Bone marrow (tissue), 2 donors: ENCODE measurements around the gene HSPA12B.

Source experiments
- DNase-seq, 2 donors: peaks; one replicate each; lab custom pipeline; 2025; lab: John Stamatoyannopoulos, UW

The HSPA12B gene

DNA sequence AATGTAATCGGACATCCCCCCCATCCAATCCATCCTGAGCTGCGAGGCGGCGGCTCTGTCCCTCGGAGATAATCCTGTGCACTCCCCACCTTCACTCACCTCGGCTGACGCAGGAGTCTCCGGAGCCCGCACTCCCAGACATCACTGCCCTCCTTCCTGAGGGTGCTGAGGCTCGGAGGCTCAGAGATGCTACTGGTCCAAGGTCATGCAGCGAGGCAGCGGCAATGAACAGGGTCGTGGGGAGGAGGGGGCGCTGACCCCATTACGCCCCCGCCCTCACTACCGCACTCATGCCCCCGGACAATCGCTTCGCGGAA, 34.6 kb downstream of the HSPA12B start:
- no peak for DNase-seq

DNA sequence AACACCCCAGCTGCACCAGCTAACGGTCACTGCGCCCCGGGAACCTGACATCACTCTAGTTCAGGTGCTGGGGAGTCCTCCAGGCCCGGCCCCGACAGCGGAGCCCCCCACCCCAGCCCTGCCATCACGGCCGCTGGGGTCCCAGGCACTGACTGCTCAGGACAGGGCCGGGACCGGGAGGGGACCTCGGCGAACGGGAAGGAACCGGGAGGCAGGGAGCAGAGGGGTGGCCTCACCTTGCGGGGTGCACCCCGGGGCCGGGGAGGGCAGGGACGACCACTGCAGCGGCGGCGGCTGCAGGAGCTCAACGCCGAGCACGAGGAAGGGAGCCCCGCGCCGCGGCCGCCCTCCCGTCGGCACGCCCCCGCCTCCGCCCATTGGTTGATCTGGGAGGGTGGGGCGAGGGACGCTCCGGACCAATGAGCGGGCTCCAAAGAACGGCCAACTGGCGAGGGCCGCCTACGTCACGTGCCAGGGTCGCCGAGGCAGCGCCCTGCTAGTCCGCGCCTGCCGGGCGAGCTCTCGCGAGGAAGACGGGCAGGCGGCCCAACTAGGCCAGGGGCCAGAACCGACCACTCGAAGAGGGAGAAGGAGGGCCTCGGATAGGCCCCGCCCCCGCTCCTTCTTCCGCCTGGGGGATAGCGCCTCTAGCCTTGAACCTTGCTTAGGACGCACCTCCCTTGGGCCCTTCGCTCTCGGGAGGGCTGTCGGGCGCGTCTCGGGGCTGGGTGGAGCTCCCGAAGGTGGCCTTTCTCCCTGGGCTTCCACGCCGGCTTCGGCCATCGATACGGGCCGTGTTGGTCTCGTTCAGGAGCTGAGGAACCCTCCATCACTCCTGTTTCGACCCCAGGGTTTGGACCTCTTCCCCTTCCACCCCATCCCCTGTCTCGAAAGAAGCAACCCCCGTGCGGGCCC, 35.2 kb downstream of the HSPA12B start, which contains the start of gene ADISSP:
Gene ADISSP (minus strand): TSS at position 327 of the 915 bp plus-strand sequence. CDS start 7,653 bp downstream, outside the sequence.
- peak; percentile 79 to 89 for DNase-seq

DNA sequence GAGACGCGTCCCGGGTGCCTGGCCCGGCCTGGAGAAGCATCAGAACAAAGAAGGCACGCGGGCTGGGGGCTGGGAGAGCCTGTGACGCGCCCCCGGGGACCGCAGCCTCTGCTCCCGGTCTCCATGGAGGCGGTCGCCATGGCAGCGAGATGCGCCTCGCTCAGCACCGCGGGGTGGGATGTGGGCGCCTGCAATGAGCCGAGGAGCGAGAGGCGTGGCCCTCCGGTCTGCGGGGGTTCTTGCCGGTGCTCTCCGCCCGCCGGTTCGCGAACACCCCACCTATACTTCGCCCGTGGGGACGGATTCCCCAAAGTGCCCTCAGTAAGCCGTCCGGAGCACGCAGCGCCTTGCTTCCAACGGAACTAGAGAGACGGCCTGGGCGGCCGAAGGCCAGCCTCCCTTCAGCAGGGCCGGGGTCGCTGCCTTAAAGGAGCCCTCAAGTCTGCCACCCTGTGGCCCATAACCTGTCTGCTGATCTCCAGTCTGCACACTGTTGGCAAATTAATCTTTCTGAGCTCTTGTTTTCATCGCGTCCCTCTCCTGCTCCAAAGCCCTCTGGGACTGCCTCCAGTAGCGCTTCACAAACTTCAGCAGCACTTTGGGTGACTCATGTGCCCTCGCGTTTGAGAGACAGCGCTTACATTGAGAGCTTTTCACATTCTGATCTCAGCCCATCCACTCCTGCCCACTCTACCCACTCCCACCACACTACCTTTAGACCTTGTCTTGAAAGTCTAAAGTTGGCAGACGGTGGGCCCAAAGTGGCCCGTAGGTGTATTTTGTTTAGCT, 36.1 kb downstream of the HSPA12B start:
- DNase-seq, result peak; percentile 73 to 88

DNA sequence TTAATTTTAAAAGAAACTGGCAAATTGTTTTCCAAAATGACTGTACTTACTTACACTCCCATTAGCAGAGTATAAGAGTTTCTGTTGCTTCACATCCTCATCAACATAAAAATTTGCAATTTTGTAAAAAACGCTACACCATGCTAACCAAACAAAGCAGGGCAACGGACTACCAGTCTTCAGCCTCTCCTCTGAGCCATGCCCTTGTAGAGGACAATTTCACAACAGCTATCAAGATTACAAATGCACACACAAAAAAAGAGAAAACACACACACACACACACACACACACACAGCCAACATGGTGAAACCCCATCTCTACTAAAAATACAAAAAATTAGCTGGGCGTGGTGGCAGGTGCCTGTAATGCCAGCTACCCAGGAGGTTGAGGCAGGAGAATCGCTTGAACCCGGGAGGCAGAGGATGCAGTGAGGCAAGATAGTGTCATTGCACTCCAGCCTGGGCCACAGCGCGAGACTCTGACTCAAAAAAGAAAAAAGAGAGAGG, 39.1 kb downstream of the HSPA12B start:
- DNase-seq, result no peak

DNA sequence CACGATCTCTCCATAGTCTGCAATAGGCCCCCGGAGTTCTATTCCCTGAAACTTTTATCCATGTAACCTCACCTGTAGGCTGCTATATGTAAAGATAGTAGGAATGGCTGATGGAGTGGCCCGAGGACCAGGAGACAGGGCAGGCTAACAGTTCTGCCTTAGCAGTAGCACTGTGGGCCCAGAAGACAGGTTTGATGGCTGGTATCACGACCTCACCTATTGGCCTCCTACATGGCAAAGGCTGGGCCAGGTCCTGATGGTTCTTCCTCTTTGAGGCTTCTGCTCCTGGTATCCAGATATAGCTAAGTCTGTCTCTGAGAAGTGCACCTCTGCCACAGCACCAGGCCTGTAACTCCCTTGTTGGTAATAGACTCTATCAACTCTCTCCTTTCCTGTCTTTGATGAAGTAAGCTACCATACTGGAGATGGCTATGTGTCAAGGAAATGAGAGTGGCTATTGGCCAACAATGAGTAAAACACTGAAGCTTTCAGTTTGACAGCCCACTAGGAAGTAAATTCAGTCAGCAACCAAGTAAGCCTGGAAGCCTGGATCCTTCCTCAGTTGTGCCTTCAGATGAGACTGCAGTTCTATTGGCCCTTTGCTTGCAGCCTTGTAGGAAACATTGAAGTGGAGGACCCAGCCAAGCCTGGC, 43.1 kb downstream of the HSPA12B start:
- no peak for DNase-seq

DNA sequence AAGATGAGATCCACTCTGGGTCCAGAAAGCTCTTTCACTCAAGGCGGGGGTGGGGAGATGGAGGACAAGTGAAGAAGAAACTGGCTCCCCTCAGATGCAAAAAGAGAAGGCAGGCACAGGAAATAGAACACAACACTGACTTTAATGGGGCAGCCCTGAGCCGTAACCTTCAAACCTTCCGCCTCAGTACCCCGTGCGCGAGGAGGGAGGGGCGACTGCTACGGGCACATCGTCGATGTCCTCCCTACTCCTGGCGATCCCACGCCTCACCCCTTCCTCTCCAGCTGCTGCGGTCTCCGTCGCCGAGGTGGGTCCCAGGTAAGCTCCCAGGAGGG, 44.9 kb downstream of the HSPA12B start:
- no peak for DNase-seq

DNA sequence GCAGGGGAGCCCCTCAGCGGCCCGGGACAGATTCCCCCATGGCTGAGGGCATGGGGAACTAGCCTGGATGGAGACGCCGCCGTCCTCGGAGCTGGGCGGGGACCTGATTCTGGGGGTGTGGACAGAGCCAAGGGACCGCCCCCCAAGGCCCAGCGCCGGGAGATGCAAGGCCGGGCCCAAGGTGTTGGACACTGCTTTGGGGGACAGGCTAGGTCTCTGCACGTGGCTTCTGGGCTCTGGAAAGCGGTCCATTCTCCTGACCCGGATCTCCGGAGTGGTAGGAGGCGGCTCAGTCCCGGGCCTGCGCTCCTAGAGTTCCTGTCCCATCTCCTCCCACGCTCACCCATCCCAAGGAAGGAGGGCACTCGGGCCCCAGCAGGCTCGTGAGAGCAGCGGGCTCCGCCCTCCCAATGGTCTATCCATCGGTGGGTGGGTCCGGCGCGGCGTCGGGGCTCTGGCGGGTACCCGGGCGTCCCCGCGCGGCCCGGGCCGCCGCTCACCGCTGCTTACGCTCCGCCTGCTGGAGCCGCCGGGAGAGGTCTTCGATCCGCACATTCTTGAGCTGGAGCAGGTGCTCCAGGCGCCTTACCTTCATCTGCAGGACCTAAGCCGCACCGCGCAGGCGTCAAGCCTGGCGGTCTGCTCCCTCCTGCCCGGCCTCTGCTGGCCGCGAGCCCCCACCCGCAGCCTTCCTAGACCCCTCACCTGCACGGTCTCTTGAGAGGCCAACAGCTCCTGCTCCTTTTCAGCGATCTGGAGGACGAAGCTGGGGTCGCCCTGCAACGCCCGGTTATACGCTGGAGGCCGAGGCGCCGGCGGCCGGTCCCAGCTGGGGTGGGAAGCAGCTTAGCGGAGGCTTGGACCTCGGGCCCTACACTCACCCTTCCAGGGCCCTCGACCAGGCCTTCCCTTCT, 45.5 kb downstream of the HSPA12B start:
- DNase-seq, result peak in 1 of 2 donors; percentile 36

DNA sequence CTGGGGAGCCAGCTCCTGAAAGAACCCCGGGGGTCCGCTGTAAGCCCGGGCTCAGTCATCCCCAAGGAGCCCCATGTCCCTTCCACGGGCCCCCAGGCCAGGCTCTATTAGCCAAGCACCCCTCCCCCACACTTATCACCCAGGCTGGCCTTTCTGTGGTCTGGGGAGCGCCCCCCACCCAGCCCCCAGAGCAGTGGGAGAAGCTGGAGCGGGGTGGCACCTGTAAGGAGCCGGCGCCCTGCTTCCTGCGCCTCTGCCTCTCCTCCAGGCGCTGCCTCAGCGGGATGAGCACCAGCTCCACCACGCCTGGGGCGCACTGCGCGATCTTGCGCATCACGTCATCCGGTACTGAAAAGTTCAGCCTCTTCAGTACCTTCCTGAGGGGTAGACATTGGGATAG, 46.5 kb downstream of the HSPA12B start:
- no peak for DNase-seq

DNA sequence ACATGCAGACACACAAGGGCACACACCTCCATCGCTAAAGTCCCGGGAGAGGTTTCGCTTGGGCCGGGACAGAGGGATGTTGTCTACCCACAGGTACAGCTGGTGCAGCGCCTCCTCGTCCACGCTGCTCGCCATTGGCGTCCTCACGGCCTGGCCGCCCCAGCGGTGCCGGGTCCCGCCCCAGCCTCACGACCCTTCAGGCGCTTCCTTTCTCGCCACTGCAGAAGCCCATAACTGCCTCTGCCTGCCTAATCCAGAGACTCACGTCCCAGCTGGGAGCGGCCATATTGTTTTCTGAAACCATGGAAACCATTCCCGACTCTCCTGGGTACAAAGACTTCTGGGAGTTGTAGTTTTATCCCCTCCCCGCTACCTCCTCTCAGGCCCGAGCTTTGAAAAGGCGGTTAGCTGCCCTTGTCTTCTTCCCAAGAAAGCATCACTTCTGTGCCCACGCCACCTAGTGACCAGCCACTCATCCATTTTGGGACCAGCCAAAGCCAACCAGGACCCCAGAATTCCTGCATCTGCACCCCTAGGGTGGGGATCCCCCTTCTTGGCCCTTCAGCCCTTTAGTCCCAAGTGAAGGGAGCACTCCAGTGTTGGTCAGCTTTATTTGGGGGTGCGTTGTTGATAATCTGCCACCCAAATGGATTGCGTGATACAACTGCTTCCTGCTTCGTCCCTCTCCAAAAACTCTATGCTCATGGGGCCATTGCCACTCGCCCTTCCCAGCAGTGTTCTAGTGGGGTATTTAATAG, 48.8 kb downstream of the HSPA12B start, which contains the start of gene SPEF1:
Gene SPEF1 (minus strand): TSS at position 296 of the 758 bp plus-strand sequence. CDS start 161 bp downstream, at position 135.
- peak; percentile 20 to 69 for DNase-seq

DNA sequence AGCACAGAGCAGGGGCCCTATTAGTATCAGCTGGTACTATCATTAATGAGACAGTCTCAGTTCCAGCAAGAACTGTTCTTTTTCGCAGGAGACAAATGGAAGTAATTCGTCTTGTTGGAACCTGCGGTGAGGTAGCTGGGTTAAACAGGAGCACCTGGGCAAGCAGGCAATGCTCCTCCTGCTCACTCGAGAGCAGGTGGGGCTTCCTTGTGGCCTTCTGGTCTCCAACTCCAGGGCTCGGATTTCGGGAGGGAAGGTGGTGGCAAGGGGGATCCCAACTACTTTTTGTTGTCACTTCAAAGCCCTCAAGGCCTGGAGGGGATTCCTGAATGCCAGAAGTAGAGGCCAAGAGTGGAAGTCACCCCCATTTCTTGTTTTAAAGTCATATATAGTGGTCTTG, 50.1 kb downstream of the HSPA12B start:
- no peak for DNase-seq

DNA sequence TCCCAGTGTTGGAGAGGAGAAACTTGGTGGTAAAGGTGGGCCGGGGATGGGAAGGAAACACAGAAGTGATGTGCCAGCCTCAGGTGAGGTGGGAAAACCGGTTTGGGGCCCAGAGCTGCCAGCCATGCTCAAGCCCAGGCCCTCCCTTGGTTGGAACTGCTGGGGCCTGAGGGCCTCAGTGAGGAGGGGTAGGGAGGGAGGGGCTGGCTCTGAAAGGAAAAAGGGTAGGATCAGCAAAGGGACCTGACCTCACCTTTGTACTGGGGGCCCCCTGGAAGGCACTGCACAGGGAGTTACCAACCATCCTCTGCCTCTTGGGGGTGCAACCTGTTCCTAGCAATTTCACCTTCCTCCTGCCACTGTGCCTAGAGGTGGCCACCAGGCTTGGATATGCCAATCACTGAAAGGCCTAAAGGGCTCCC, 50.6 kb downstream of the HSPA12B start:
- no peak for DNase-seq

DNA sequence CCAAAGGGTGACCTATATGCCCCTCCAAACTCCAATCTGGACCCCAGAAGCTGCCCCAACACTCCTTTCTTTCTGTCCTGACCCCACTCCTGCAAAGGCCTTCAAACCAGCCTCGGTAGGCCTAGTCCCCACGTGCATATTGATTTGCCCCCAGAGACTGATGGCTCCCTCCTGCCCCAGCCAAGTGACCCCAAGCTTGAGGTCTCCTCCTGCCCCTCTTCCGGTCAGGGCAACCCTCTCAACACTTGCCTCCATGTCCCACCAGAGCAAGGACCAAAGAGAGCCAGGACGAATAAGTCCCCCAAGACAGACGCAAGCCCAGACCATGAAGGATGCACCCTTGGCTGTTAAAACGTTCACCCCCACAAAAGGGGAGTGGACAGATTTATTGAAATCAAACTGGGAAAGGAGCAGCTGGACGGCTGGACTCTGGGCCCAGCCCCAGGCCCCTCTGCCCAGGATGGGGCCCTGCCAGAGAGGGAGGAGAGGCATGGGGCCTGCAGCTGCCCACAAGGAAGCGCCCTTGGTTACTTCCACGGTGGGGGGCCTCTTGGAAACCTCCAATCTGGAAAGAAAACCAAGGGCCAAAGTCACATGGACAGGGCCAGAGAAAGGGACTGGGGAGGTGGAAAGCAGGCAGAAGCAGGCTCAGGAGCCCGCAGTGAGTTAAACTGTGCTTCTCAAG, 51.2 kb downstream of the HSPA12B start:
- DNase-seq, result no peak

DNA sequence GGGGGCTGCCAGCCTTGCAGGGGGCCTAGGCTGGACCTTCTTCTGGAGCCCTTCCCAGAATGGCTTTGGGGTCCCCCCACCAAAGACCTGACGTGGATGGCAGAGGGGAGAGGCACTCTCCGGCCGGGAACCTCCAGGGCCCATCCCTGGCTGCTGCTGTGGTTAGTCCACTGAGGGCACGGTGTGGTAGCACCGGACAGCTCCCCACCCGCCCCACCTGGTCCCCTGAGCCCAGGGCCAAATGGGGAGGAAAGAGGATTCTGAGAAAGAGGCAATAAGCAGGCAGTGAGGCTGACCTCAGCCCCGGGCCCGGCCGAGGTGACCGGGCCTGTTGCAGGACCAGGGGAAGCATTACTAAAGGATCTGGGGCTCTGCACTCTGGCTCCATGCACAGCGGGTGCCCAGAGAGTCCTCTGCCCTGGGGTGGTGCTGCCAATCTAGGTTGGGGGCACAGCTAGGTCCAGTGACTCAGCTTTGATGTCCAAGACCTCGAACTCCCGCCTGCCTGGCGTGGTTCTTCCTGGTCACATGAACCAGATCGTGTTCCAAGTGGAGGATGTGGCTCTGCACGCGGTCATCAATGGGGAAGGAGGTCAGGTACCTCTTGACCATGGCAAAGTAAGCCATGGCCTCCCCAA, 51.9 kb downstream of the HSPA12B start:
- no peak for DNase-seq

DNA sequence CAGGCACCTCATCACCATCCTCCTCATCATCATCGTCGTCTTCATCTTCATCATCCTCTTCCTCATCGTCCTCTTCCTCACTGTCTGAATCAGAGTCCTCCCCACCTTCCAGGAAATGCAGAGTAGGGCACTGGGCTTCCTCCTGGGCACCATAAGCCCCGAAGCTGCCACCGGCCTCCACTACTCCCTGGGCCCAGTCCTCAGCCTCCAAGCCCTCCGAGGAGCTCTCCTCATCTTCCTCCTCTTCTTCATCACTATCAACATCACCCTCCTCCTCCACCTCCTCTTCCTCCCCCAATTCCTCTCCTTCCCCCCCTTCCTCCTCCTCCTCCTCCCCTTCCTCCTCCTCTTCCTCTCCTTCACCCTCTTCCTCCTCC, 52.4 kb downstream of the HSPA12B start:
- no peak for DNase-seq

DNA sequence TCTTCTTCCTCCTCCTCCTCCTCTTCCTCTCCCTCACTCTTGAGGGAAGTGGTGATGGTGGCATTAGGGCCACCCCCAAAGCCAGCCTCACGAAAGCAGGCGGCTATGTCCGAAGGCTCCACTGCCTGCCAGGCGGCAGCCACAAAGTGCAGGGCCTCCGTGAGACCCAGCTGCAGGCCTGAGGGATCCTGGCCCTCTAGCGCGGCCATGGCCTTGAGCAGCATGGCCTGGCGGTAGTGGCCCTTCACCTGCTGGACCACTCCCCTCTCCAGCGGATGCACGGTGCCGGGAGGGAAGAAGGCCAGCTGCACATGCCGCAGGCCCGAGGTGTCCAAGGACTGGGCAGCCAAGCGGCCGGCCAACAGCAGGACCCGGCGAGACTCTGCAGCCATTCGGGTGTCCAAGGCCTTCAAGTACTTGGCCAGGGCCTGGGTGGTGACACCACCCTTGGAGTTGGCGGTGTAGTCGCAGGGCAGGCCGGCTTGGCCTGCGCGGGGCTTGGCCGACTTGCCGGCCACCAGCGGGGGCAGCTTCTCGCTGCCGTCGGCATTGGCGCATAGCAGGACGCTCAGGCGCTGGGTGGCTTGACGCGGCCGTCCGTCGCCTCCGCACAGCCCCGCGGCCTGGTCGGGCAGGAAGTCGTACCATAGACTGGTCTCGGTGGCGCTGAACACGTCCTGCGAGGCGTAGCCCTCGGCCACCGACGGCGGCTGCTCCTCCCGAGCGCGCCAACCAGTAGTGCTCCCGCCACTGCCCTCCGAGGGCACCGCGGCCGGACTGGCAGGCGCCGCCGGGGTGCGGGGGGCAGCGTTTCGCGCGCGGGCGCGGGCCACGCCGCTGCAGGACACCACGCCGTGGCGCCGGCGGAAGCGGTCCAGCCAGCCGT, 53.0 kb downstream of the HSPA12B start:
- no peak for DNase-seq

DNA sequence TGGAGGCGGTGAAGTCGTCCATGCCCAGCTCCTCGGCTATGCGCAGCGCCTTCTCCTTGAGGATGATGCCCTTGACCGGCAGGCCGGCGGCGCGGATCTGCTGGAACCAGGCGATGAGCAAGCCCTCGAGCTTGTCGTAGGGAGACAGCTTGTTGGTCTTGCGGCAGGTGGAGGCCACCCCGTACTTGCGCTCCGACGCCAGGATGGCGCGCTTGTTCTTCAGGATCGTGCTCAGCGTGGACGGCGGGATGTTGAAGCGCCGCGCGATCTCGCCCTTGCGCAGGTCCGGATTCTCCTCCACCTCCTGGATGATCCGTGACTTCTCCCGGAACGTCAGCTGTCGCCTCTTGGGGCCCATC, 53.6 kb downstream of the HSPA12B start:
- no peak for DNase-seq

DNA sequence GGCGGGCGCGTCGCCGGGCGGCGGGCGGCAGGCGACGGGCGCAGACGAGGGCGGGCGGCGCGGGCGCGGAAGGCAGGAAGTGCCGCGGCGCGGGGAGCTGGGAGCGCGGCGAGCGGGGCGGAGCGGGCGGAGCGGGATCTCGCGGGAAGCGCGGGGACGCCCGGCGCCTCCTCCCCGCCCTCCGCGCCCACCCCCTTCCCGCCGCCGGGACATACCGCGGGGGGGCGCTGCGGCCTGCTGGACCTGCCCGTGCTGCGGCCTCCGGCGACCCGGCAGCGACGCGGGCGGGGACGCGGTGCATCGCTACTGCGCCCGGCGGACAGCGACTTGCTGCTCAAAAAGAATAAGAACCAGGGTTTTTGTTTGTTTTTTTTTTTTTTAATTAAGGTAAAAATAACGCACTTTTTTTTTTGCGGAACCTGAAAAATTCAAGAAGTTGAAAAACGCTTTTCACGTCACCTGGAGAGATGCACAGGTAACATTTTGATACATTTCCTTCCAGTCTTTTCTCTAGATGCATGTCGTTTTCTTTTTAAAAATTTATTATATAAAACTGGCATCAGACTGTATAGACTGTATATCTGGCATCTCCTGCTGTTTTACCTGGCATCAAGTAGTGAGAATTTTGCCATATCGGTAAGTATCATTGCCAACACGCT, 54.3 kb downstream of the HSPA12B start, which contains the start of gene CENPB:
Gene CENPB (minus strand): TSS at position 76 of the 659 bp plus-strand sequence. CDS start 257 bp downstream, outside the sequence.
- peak; percentile 65 to 80 for DNase-seq
